ENCODE results near the gene ANGPT4.
A peak's percentile ranks its signal among the peaks of the same experiment; 100 is the strongest.

The ANGPT4 gene, protein sequence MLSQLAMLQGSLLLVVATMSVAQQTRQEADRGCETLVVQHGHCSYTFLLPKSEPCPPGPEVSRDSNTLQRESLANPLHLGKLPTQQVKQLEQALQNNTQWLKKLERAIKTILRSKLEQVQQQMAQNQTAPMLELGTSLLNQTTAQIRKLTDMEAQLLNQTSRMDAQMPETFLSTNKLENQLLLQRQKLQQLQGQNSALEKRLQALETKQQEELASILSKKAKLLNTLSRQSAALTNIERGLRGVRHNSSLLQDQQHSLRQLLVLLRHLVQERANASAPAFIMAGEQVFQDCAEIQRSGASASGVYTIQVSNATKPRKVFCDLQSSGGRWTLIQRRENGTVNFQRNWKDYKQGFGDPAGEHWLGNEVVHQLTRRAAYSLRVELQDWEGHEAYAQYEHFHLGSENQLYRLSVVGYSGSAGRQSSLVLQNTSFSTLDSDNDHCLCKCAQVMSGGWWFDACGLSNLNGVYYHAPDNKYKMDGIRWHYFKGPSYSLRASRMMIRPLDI

DNA sequence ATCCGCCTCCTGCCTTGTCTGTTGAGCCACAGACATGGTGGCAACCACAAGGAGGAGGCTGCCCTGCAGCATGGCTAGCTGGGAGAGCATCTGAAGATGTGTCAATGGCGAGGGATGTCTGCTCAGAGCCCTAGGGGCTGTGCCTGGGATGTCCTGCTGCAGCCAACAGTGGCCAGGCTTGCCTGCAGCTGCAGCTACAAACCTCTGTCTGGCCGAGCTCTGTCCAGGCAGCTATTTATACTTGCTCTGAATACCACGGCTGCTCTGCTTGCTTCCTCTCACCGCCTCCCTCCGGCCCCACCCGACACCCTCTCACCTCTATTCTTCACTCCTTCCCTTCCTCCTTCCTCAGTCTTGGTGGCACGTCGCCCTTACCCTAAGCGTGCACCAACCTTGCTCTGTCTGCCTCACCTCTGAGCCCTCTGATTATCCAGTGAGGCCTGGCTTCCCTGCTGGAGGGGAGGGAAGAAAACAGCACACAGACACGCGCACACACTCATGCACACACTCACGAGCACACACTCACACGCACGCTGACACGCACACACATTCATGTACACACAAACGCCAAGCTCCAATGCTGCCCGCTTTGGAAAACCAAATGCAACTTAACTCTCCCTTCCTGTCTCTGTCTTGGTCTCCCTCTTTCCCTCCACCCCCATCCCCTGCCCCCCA, at the start of gene ANGPT4:
ANGPT4 (minus strand) TSS at position 210 of the 675 bp plus-strand sequence; CDS start at position 90, 120 bp downstream.
- DNase-seq = no peak

GRCh38 chr20:963795-964194, 47.7 kb upstream of the ANGPT4 start:
- no peak for DNase-seq

DNA sequence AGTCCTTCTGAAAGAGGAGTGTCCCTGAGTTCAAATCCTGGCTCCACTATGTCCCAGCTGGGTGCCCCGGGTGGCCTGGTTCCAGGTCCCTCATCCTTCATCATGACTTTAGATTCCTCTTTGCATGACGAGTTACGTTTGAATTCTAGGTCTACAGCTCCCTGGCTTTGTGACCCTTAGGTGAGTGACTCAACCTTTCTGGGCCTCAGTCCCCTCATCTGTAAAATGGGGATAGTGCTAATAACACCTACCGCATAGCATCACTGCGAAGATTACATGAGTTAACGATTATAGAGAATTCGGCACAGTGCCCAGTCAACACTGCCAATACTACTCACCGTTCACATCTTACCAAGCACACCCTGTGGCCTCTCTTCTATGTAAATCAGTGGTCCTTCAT, 46.5 kb upstream of the ANGPT4 start:
- no peak for DNase-seq

GRCh38 chr20:962223-962622, 46.1 kb upstream of the ANGPT4 start:
- no peak for DNase-seq

DNA sequence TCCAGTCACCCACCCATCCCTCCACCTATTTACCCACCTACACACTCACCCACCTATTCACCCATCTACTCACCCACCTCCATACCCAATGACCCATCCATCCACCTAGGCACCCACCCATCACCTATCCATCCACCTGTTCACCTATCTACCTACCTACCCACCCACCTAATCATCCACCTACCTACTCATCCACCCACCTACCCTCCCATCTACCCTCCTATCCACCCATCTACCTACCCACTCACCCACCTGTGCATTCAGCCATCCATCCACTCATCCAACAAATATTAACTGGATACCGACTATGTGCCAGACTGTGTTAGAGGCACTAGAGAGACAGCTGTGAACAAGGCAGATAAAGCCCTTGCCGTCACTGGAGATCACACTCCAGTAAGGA, 45.6 kb upstream of the ANGPT4 start:
- no peak for DNase-seq

- no peak for DNase-seq
Observed at GRCh38 chr20:959996-960615, 44.0 kb upstream of the ANGPT4 start.

DNA sequence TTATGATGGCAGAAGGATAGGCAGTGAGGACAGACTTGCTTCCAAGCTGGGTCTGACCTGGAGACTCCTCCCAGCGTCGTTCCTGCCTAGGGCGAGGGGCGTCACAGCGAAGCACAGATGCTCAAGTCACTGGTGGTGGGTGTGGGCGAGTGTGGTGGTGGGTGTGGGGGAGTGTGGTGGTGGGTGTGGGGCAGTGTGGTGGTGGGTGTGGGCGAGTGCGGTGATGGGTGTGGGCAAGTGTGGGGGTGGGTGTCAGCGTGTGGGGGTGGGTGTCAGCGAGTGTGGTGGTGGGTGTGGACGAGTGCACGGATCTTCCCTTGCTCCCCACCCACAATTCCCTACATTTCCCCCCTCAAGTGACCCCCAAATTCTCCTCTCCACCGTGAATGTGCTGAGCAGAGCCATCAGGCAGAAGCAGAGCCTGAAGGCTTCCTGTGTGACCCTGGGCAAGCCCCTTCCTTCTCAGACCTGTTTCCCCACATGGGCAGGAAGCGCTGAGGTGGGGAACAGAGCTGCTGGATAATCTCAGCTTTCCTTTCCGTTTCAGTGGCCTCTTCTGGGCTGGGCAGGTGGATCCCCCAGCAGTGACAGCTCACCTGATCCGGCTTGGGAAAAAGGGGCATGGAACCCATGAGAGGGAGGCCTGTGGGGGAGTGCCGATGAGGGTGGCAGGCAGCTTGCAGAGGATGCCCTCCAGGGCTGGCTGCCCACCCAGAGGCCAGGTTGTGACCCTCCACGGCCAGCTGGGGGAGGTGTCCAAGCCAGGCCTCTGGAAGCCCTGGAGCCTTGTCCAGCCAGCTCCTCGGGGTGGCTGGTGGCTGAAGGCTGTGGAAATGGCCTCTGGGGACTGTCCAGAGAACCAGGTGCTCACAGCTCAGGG, 43.0 kb upstream of the ANGPT4 start:
- DNase-seq = no peak

GRCh38 chr20:957544-957943, 41.4 kb upstream of the ANGPT4 start:
- no peak for DNase-seq

DNA sequence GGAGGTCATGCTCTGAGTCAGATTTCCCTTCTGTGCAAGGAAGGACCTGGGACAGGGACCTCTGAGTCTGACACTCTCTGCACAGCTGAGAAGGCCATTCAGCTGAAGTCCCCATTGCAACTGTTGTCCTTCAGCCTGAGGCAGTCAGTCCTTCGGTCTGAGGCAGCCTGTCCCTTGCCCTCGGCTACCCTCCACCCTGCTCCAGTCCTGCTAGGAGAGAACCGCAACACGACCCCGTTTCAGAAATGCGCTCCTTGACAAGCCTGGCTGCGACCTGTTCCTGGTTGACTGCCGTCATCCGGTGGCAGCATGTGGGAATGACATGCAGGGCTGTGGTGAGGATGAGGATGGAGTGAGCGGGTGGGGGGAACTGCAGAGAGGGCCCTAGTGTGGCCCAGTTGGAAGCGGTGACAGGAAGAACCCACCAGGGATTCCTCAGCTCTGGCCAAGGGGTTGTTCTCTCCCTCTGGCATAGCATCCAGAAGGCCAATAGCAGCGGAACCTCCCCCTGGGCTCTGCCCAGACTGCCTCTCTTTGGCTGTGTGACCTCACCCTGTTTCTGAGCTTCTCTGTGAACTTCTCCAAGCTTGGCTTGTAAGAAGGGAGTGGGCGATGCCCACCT, 40.3 kb upstream of the ANGPT4 start:
- peak; percentile 24 for DNase-seq

DNA sequence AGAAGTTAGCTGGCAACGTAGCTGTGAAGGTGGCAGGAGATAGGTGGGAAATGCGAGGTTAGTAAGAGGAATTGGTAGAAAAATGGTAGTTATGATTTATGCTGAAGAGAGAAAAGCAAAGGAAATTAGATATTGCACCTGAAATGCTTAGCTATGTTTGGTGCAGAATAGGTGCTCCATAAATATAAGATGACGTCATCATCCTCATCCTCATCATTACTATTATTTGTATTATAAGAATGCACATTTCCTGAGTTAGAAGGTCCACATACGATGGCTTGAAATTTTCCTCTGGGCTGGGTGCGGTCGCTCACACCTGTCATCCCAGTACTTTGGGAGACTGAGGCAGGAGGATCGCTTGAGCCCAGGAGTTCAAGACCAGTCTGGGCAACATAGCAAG, 39.5 kb upstream of the ANGPT4 start:
- DNase-seq = no peak

DNA sequence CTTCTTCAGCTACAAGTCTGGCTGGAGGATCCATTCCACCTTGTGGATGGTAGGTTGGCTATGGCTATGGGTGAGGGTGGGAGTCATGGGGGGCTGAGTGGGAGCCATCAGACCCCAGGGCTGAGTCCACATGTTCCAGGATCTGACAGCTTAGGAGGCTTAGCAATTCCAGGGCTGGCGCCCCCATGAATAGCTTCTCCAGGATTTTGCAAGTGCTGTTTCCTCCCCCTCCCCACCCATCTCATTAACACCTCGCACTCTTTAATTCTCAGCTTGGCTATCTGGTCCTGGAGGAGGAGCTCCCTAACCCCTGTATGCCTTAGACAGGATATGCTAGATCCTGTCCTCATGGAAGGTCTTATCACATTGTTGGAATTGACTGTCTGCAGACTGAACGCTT, 39.0 kb upstream of the ANGPT4 start:
- no peak for DNase-seq

DNA sequence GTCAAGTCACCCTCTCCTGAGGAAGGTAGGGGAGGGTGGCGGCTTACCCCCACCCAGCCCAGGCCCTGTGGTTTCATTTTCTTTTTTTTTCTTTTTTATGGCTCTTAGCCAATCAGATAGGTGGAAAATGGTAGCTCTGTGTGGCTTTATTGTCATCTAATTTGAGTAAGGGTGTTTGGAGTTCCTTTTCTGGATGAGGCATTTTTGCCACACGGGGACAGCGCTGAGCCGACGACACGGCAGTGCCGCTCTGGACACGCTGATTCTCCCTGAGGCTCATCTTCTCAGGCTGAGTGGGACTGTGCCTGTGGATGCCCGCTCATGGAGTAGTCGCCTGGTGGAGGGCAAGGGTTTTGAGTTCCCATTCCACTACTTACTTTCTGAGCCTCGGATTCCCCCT, 37.6 kb upstream of the ANGPT4 start:
- no peak for DNase-seq

- no peak for DNase-seq
Observed at GRCh38 chr20:952196-952795, 36.2 kb upstream of the ANGPT4 start.

DNA sequence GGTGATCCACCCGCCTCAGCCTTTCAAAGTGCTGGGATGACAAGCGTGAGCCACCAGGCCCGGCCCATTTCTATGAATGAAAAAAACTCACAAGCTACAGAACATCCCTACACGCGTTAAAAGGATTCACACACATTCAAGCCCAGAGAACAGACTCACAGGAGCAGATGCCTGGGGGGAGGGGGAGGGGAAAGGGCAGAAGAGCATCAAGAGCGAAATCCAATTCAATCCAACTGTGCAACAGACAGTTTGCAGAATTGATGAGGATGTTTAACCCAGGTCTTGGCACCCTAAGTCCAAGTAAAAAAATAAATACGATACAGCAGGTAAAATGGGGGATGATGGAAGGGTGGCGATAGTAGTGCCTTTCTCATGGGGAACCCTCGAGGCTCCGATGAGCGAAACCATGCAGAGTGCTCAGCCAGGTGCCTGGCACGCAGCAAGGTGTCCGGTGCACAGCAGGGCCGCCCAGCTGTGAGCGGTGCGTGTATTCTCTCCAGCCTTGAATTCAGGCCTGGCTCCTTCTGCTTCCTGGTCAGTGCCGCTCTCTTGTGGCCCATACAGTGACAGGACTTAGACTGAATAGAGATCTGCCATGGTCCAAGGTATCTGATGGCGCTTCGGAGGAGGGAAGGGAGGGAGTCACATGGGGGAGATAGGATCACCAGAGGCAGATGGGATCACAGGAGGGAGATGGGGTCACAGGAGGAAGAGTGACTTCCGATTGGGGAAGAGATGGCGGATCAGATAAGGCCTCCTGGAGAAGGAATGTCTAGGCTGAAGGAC, 35.4 kb upstream of the ANGPT4 start:
- no peak for DNase-seq

DNA sequence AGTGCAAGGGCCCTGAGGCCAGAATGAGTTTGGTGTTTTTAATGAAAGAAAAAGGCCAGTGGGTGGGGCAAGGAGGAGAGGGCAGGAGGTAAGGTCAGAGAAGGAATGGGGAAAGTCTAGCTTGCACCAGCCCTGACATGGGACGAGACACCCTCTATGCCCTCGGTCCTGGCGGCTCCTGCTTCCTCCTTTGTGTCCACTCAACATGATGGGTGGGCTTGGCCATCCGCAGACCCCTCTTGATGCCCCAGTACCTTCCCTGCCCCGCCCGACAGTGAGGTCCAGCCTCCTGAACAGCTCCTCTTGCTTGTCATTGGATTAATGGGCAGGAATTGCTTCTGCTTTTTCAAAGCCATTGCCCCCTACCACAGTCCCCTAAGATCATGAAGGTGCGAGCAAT, 33.6 kb upstream of the ANGPT4 start:
- DNase-seq = no peak

GRCh38 chr20:946826-947225, 30.7 kb upstream of the ANGPT4 start:
- DNase-seq = no peak

DNA sequence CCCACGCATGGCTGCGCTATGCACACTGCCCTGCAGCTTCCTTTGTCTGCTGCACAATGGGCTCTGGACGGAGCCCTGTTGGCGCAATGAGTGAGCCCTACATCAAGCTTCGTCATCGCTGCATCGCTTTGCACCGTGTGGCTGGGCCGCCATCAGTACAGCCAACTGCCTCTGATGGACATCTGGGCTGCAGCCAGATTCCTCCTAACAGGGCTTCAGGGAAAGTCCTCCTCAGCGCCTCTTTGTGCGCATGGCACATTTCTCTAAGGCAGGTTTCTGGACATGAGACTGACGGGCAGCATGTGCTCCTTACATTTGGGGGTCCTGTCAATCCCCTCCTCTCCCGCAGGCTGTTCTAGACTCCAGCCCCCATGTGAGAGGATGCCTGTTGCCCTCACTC, 29.7 kb upstream of the ANGPT4 start:
- no peak for DNase-seq

DNA sequence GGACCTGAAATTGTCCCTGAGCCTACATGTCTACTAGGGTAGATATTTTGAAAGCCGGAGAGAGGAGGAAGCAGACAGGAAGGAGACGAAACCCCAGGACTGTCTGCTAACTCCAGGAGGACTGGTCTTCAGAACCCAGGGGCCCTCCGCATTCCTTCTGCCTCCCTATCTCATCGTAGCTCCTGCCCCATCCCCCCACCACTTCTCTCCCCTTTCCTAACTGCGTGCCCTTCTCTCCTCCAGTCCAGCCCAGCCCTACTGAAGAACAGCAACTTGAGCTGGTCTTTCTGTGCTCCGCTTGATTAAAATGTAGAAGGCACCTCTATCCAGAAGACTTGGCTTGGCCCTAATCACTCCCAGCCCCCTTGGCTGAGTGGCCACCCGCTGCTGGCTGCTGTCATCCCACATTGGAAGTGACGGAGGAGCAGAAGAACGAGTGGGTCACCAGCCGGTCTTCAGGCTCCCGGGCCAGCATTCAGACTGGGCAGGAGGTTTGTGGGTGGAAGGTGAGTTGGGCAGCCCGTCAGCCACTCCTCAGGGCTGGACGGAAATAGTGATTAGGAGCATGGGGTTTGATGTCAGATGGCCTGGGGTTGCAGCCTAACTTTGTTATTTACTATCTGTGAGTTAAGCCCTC, 28.8 kb upstream of the ANGPT4 start:
- DNase-seq = no peak

GRCh38 chr20:944148-944547, 28.0 kb upstream of the ANGPT4 start:
- DNase-seq = no peak

DNA sequence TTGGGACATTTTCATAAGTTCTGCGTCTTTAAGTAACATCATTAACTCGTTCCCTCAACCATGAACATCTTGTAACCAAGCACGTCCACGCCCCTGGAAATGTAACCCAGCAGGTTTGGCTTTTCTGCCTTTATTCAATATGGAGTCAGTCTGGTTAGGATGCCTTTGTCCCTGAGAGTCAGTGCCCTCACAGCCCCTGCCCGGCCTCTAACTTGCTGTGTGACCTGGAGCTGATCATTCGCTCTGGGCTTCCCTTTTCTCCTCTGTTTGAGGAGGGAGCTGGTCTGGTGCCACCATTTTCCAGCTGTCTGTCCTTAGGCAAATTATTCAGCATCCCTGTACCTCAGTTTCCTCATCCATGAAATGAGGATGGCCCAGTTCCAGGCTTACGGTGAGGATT, 26.5 kb upstream of the ANGPT4 start:
- DNase-seq = no peak

GRCh38 chr20:940926-941325, 24.8 kb upstream of the ANGPT4 start:
- DNase-seq = no peak

Data from SHP77 treated with DMSO at 0.1 percent for 48 hours (cell line).